Mesothelial cell of epicardium (in vitro differentiated cells): Measurements from ENCODE around the gene CYP4B1. TPM values are rescaled to one million over a fixed set of nuclear protein-coding genes. Genes with fewer than 3 reads are reported as not detected.
"Not testable (repeated sequence)": the region's sequence is repeated elsewhere in the genome, so short reads cannot be mapped to it uniquely, and the experiment has no call there.

Experiments
- DNase-seq, 2 experiments: peaks; one replicate each; pipeline ENCODE4 v3.0.0; 2021; ENCODE audit warnings: low spot score in 2 of 2; ENCODE audit not compliant: unreplicated experiment in 2 of 2
- H3K27ac Mint-ChIP-seq: 2 replicates; pipeline ENCODE4 v1.8.0; 2021; ENCODE audit warnings: mixed read lengths
- H3K27me3 Mint-ChIP-seq: 2 replicates; pipeline ENCODE4 v1.8.0; 2021; ENCODE audit warnings: low read depth, mixed read lengths
- H3K36me3 Mint-ChIP-seq: 2 replicates; pipeline ENCODE4 v1.8.0; 2021; ENCODE audit warnings: mixed read lengths
- H3K4me1 Mint-ChIP-seq: 2 replicates; pipeline ENCODE4 v1.8.0; 2021; ENCODE audit warnings: mixed read lengths
- H3K4me3 Mint-ChIP-seq: 2 replicates; pipeline ENCODE4 v1.8.0; 2021; ENCODE audit warnings: mild to moderate bottlenecking, moderate library complexity, mixed read lengths
- H3K9me3 Mint-ChIP-seq: 2 replicates; pipeline ENCODE4 v1.8.0; 2021; ENCODE audit warnings: mixed read lengths
- total RNA-seq: library from RNA; stranded (reverse); gene quantifications from 3 replicates; pipeline ENCODE4 v1.2.1, GENCODE V29; 2021
- TF ChIP-seq, protein P1 (sequence below): fragments of 200-600 bp; sonication (generic); IDR thresholded peaks from one replicate; pipeline ENCODE4 v1.5.0; 2021; ENCODE audit warnings: antibody characterized with exemption; ENCODE audit not compliant: unreplicated experiment

The CYP4B1 gene
- total RNA-seq, 1 donor from 2014 or later, result 0.40 TPM

DNA sequence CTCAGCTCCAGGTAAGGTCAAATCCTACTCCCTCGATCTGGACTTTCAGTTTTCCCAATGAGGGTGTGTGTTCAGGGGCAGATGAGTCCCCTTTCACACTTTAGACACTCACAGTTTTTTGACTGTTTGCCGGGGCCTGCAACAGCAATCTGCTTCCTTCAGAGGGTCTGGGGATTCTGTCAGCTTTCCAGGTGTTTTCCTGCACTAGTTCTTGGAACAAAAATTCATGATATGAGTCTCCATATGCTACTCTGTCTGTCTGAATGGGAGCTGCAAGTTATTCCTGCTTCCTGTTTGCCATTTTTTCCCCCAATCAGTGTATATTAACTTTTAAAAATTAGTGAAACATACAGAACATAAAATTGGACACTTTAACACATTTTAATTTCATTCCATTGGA lies 24.3 kb downstream of the CYP4B1 start:
- Mint-ChIP-seq H3K9me3 (no peaks in the 10 kb centered on the region), H3K27me3 (peaks cover 9% of the 10 kb centered on the region), H3K36me3 (no peaks in the 10 kb centered on the region), H3K4me1 (no peaks in the 10 kb centered on the region), H3K4me3 (no peak overlapping the region), H3K27ac (no peak overlapping the region)
- DNase-seq, result no peak
- TF ChIP-seq, protein P1, sequence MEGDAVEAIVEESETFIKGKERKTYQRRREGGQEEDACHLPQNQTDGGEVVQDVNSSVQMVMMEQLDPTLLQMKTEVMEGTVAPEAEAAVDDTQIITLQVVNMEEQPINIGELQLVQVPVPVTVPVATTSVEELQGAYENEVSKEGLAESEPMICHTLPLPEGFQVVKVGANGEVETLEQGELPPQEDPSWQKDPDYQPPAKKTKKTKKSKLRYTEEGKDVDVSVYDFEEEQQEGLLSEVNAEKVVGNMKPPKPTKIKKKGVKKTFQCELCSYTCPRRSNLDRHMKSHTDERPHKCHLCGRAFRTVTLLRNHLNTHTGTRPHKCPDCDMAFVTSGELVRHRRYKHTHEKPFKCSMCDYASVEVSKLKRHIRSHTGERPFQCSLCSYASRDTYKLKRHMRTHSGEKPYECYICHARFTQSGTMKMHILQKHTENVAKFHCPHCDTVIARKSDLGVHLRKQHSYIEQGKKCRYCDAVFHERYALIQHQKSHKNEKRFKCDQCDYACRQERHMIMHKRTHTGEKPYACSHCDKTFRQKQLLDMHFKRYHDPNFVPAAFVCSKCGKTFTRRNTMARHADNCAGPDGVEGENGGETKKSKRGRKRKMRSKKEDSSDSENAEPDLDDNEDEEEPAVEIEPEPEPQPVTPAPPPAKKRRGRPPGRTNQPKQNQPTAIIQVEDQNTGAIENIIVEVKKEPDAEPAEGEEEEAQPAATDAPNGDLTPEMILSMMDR, result no peak

DNA sequence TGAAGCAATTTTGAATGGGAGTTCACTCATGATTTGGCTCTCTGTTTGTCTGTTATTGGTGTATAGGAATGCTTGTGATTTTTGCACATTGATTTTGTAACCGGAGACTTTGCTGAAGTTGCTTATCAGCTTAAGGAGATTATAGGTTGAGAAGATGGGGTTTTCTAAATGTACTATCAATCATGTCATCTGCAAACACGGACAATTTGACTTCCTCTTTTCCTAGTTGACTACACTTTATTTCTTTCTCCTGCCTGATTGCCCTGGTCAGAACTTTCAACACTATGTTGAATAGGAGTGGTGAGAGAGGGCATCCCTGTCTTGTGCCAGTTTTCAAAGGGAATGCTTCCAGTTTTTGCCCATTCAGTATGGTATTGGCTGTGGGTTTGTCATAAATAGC lies 28.0 kb downstream of the CYP4B1 start:
- not testable (repeated sequence) for H3K36me3 Mint-ChIP-seq

DNA sequence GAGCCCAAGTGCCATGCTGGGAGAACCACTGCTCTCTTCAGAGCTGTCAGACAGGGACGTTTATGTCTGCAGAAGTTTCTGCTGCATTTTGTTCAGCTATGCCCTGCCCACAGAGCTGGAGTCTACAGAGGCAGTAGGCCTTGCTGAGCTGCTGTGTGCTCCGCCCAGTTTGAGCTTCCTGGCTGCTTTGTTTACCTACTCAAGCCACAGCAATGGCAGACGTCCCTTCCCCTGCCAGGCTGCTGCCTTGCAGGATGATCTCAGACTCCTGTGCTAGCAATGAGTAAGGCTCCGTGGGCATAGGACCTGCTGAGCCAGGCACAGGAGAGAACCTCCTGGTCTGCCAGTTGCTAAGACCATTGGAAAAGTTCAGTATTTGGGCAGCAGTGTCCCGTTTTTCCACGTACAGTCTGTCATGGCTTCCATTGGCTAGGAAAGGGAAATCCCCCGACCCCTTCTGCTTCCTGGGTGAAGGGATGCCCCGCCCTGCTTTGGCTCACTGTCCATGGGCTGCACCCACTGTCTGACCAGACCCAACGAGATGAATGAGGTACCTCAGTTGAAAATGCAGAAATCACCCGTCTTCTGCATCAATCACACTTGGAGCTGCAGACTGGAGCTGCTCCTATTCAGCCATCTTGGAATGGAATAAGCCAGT lies 31.9 kb downstream of the CYP4B1 start:
- DNase-seq, result no peak
- no peaks in the 10 kb centered on the region for H3K4me1 Mint-ChIP-seq
- TF ChIP-seq, protein P1, result no peak
- peaks cover 35% of the 10 kb centered on the region for H3K27me3 Mint-ChIP-seq
- no peak overlapping the region for H3K4me3 Mint-ChIP-seq
- no peaks in the 10 kb centered on the region for H3K9me3 Mint-ChIP-seq
- H3K27ac Mint-ChIP-seq, result no peak overlapping the region
- no peaks in the 10 kb centered on the region for H3K36me3 Mint-ChIP-seq

More for the DNA sequence above, 28.0 kb downstream of the CYP4B1 start:
- H3K4me3 Mint-ChIP-seq, H3K27ac Mint-ChIP-seq, H3K4me1 Mint-ChIP-seq, H3K9me3 Mint-ChIP-seq, DNase-seq: not testable (repeated sequence)
- H3K27me3 Mint-ChIP-seq, result peaks cover 29% of the 10 kb centered on the region

DNA sequence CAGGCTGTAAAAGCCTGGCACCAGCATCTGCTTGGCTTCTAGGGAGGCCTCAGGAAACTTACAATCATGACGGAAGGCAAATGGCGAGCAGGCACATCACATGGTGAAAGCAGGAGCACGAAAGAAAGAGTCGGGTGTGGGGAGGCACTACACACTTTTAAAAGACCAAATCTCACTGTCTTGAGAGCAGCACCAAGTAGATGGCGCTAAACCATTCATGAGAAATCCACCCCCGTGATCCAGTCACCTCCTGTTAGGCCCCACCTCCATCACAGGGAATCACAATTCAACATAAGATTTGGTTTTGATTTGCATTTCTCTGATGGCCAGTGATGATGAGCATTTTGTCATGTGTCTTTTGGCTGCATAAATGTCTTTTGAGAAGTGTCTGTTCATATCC lies 36.6 kb downstream of the CYP4B1 start:
- peaks cover 26% of the 10 kb centered on the region for H3K27me3 Mint-ChIP-seq
- not testable (repeated sequence) for H3K4me1 Mint-ChIP-seq, H3K9me3 Mint-ChIP-seq, H3K27ac Mint-ChIP-seq, H3K36me3 Mint-ChIP-seq, H3K4me3 Mint-ChIP-seq, DNase-seq

DNA sequence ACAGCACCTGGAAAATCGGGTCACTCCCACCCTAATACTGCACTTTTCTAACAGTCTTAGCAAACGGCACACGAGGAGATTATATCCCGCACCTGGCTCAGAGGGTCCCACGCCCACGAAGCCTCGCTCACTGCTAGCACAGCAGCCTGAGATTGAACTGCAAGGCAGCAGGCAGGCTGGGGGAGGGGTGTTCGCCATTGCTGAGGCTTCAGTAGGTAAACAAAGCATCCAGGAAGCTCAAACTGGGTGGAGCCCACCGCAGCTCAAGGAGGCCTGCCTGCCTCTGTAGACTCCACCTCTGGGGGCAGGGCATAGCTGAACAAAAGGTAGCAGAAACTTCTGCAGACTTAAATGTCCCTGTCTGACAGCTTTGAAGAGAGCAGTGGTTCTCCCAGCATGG lies 47.5 kb downstream of the CYP4B1 start:
- DNase-seq, H3K27ac Mint-ChIP-seq, H3K36me3 Mint-ChIP-seq, H3K4me1 Mint-ChIP-seq, H3K4me3 Mint-ChIP-seq: not testable (repeated sequence)
- Mint-ChIP-seq H3K27me3 (peaks cover 41% of the 10 kb centered on the region), H3K9me3 (peaks cover 14% of the 10 kb centered on the region)

DNA sequence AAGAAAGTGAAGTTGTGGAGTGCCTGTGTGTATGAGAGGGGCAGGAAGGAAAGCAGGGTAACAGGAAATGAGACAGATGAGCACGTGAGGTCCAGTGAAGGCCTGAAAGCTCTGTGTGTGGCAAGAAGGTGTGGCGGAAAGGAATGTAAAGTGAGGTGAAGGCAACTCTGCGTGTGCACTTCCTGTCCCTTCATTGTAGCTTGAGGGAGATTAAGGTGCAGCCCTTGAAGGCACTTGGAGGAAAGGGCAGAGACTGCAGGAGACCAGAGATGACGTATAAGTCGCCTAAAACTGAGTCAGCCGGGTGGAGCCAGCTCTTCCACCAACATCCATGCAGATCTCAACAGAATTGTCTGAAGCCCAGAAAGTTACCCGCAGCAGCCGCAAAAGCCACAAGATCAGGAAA lies 58.8 kb downstream of the CYP4B1 start:
- H3K36me3 Mint-ChIP-seq, H3K4me3 Mint-ChIP-seq, DNase-seq, H3K4me1 Mint-ChIP-seq, H3K27me3 Mint-ChIP-seq, H3K9me3 Mint-ChIP-seq, H3K27ac Mint-ChIP-seq: not testable (repeated sequence)

DNA sequence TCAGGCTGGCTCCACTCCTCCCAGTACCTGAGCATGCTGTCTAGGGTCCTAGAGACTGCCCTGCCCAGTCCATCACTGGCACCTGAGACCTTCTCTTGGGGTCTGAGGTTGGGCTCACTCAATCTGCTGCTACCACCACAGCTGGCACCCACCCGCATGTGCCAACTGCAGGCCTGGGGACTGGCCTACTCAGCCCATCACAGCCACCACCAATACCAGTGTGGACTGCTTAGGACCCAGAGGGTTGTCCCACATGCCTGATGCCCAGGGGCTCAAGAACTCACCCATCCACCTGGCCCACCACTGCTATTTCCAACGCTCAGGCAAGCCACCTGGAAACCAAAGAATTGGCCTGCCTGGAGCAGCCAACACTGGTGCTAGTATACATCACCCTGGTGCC lies 63.5 kb downstream of the CYP4B1 start:
- Mint-ChIP-seq H3K27me3 (peaks cover 13% of the 10 kb centered on the region), H3K27ac (no peak overlapping the region), H3K4me1 (peaks cover 2% of the 10 kb centered on the region), H3K4me3 (no peak overlapping the region), H3K36me3 (no peaks in the 10 kb centered on the region), H3K9me3 (peaks cover 12% of the 10 kb centered on the region)
- TF ChIP-seq, protein P1, result no peak
- DNase-seq, result no peak

Other genes with a start within 250 kb of the CYP4B1 start
- gene KNCN, start 247.4 kb upstream of the CYP4B1 start, total RNA-seq, result not detected in 3 replicates
- 30.6 to 34.8 TPM (median 31.0 TPM) in 3 replicates for gene MKNK1, start 194.8 kb upstream of the CYP4B1 start, total RNA-seq
- gene MOB3C, start 182.2 kb upstream of the CYP4B1 start, total RNA-seq, result 10.6 to 11.5 TPM (median 11.0 TPM) in 3 replicates
- gene ATPAF1, start 130.7 kb upstream of the CYP4B1 start, total RNA-seq, result 38.4 to 40.5 TPM (median 38.5 TPM) in 3 replicates
- gene TEX38, start 127.2 kb upstream of the CYP4B1 start, total RNA-seq, result 0.42 to 0.57 TPM (median 0.49 TPM) in 3 replicates
- 60.5 to 64.5 TPM (median 61.2 TPM) in 3 replicates for gene EFCAB14, start 79.9 kb upstream of the CYP4B1 start, total RNA-seq
- gene CYP4A11, start 142.4 kb downstream of the CYP4B1 start, total RNA-seq, result not detected in 3 replicates
- gene CYP4X1, start 224.6 kb downstream of the CYP4B1 start, total RNA-seq, result 0.36 to 0.94 TPM (median 0.62 TPM) in 3 replicates